ENCODE measurements around the gene TDRD6.
A peak's percentile ranks its signal among the peaks of the same experiment; 100 is the strongest.

Gene TDRD6

DNA sequence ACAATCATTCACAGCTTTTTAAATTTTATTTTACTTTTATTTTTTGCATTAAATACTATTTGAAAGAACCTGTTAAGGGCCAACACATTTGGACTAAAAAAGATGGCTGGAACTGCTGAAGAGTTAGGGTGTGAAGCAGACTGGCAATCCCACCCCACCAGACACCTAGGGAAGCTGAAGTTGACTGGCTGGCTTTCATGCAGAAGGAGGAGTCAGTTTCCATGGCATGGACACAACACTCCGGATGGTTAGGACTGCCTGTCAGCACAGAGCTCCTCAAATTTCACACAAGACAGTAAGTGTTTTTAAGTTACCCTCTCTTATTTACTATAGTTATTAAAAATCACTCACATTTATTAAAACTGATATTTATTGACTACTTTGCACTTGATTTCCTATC lies 59.0 kb downstream of the TDRD6 start, which contains the start of gene ANKRD66:
Gene ANKRD66 (plus strand): TSS at position 238 of the 400 bp plus-strand sequence. CDS start 5,016 bp downstream, outside the sequence.
- DNase-seq: peak; percentile 10

DNA sequence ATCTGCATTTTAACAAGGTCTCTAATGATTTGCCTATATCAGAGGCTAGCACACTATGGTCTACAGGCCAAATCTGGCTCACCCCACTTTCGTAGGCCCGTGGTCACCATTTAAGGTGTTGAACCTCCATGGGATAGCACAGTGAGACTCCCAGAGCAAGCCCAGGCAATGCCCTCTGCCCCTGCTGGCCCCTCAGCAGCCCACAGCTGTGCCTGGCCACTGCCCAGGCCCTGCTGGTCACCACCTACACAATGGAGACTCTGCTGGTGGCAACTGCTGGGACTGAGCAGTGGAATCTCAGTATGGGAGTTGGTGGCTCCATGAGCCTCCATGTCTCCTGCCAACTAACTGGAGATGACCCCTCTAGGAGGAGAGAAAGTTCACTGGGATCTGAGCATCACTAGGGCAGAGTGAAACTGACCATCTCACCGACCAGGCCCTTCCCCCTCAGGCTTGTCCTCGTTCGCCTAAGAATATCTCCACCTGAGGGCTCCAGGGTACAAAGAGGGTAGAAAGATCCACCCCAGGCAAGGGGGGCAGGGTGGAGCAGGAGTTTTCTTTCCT lies 61.3 kb downstream of the TDRD6 start:
- DNase-seq: no peak

DNA sequence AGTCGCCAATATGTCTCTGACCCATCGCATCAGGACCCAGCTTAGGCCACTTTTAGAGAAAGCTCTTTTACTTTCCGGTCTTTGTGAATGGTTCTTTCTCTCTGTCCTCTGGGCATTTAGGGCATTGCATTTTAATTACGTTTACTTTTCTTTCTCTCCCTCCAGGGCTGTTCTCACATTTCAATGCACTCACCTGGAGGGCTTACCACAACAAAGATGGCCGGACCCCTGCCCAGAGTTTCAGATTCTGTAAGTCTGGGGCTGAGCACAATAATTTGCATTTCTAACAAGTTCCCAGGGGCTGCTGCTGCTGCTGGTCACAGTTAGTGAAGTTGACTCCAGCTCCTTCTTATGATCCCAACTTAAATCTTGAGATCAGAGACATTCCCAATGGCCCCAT lies 62.0 kb downstream of the TDRD6 start:
- DNase-seq: no peak

DNA sequence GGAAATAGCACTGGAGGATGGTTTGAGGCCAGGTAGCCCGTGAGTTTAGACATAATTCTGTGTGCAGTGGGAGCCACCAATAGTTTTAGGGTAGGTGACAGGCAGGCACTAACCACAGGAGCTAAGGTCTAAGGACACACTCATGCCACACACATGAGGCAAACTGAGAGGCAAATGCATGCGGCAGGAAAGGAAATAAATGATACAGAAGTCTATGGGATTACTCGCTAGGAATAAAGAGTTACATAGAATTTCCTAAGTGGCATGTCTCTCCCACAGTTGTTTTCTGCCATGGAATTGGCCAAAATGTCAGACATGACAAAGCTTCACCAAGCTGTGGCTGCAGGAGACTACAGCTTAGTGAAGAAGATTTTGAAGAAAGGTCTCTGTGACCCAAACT lies 64.0 kb downstream of the TDRD6 start:
- no peak for DNase-seq

Data from DMS53 (cell line).